HPDE6-E6E7 (cell line): ENCODE results near the gene TRIM6.
"Not testable (repeated sequence)": the region's sequence is repeated elsewhere in the genome, so short reads cannot be mapped to it uniquely, and the experiment has no call there.

Experiments
- DNase-seq: peaks from one replicate; pipeline ENCODE4 v3.0.0; 2011; ENCODE audit warnings: missing footprints; ENCODE audit errors: extremely low spot score

TRIM6 gene

GRCh38 chr11:5596607-5597201, at the start of gene TRIM6:
TRIM6 (plus strand) TSS chr11:5596637; CDS start chr11:5596898, 261 bp downstream.
- peak; percentile 15 for DNase-seq

GRCh38 chr11:5547982-5548381, 48.5 kb upstream of the TRIM6 start:
- no peak for DNase-seq

- DNase-seq, result no peak
Observed at GRCh38 chr11:5548440-5548839, 48.0 kb upstream of the TRIM6 start, which contains the start of gene OR52H1. OR52H1 (minus strand) TSS chr11:5548540; CDS start chr11:5545505, 3,035 bp downstream.

GRCh38 chr11:5550440-5551095, 45.9 kb upstream of the TRIM6 start:
- peak; percentile 49 for DNase-seq

- DNase-seq, result no peak
Observed at GRCh38 chr11:5553343-5553742, 43.1 kb upstream of the TRIM6 start.

GRCh38 chr11:5556596-5557188, 39.7 kb upstream of the TRIM6 start:
- DNase-seq, result no peak

- no peak for DNase-seq
Observed at GRCh38 chr11:5557751-5558150, 38.7 kb upstream of the TRIM6 start.

- no peak for DNase-seq
Observed at GRCh38 chr11:5564259-5565019, 32.0 kb upstream of the TRIM6 start.

GRCh38 chr11:5574654-5575053, 21.8 kb upstream of the TRIM6 start:
- no peak for DNase-seq

- no peak for DNase-seq
Observed at GRCh38 chr11:5575152-5575551, 21.3 kb upstream of the TRIM6 start.

- no peak for DNase-seq
Observed at GRCh38 chr11:5577101-5577500, 19.3 kb upstream of the TRIM6 start.

GRCh38 chr11:5580577-5580976, 15.9 kb upstream of the TRIM6 start, which contains the start of gene OR52B6:
OR52B6 (plus strand) TSS chr11:5580877; CDS start chr11:5580877, 0 bp downstream.
- no peak for DNase-seq

GRCh38 chr11:5581014-5581413, 15.4 kb upstream of the TRIM6 start:
- no peak for DNase-seq

GRCh38 chr11:5584458-5584857, 12.0 kb upstream of the TRIM6 start:
- DNase-seq, result not testable (repeated sequence)

- not testable (repeated sequence) for DNase-seq
Observed at GRCh38 chr11:5589906-5590305, 6.5 kb upstream of the TRIM6 start.

GRCh38 chr11:5591613-5592012, 4.8 kb upstream of the TRIM6 start:
- no peak for DNase-seq

- DNase-seq, result no peak
Observed at GRCh38 chr11:5592615-5593014, 3.8 kb upstream of the TRIM6 start.

GRCh38 chr11:5593146-5593545, 3.3 kb upstream of the TRIM6 start:
- no peak for DNase-seq

GRCh38 chr11:5597953-5598352, 1.5 kb downstream of the TRIM6 start:
- no peak for DNase-seq

GRCh38 chr11:5600374-5600851, 4.0 kb downstream of the TRIM6 start:
- DNase-seq, result peak; percentile 25

- not testable (repeated sequence) for DNase-seq
Observed at GRCh38 chr11:5602791-5603190, 6.4 kb downstream of the TRIM6 start.

GRCh38 chr11:5603326-5603725, 6.9 kb downstream of the TRIM6 start:
- DNase-seq, result no peak
